GM19099 (cell line): ENCODE data around the gene SLC34A1.

Source experiments
- POLR2A ChIP-seq: IDR thresholded peaks from 3 replicates; pipeline ENCODE4 v1.6.1; 2011; ENCODE audit warnings: low read depth; ENCODE audit not compliant: insufficient read length; ENCODE audit errors: extremely low read depth

Gene SLC34A1

DNA sequence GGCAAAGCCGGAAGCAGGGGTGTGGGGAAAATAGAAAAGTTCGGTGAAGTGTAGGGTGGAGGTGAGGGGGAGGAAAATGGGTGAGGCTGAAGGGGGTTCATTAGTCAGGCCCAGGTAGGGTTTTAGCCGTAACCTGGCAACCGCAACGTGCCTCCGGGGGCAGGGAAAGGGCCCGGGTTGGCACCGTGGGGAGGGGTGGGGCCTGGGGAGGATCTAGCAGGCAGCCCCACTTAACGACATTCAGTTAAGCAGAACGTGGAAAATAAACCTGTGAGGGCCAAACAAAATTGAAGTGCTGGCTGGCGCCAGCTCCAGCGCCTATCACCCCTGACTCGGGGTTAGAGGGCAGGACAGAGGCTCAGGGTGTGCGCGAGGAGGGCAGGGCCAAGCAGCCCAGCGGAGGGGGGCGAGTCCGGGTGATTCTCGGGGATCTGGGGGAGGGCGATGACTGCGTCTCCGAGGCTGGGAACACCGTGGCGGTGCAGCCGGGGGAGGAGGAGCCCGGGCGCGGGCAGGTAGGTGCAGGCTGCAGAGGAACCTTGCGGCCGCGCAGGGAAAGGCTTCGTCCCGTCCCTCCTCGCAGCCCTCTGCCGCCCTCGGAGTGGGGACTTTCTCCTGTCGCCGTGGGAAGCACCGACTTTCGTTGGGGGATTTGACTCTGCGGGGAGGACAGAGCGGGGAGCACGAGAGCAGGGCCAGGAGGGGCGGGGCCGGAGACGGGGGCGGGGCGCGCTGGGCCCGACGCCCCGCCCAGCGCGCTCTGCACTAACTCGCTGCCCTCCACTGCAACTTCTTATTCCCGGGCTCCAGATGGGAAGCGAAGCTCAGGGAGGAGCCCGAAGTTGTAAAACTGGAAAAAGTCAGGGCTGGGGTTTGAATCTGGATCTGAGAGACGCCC lies 21.4 kb upstream of the SLC34A1 start:
- TF ChIP-seq POLR2A = peak; percentile 45

- TF ChIP-seq POLR2A = no peak
These were observed 20.7 kb upstream of the SLC34A1 start for GRCh38 chr5:177363565-177363964.

DNA sequence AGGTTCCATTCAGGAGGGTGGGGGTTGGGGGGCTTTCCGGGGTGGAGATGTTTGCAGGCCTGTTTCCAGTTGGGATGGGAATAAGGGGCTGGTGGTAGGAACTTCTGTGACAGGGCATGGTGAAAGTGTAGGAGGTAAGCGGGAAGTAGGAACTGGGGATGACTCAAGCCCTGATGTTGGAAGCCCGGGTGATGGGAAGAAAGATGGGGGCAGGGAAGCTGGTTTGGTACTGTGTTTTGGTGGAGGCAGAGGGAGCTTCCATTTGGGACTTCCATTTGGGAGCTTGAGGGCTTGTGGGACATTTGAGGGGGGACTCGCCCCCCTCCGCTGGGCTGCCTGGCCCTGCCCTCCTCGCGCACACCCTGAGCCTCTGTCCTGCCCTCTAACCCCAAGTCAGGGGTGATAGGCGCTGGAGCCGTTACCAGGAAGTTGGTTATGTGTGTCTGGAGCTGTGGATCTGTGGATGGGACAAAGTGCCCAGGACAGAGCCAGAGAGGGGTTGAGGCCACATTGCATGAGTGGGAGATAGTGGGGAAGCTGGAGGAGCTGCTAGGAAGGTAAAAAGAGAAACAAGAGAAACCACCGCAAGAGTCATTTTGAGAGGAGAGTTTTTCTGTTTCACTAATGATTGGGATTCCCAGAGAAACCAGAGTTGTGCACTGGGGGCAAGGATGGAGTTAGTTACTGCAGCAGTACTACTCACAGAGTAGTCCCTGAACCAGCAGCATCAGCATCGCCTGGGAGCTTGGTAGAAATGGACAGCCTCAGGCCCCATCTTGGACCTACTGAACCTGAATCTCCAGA lies 19.9 kb upstream of the SLC34A1 start:
- TF ChIP-seq POLR2A = peak; percentile 36

GRCh38 chr5:177365845-177366527 lies 18.2 kb upstream of the SLC34A1 start:
- no peak for TF ChIP-seq POLR2A

DNA sequence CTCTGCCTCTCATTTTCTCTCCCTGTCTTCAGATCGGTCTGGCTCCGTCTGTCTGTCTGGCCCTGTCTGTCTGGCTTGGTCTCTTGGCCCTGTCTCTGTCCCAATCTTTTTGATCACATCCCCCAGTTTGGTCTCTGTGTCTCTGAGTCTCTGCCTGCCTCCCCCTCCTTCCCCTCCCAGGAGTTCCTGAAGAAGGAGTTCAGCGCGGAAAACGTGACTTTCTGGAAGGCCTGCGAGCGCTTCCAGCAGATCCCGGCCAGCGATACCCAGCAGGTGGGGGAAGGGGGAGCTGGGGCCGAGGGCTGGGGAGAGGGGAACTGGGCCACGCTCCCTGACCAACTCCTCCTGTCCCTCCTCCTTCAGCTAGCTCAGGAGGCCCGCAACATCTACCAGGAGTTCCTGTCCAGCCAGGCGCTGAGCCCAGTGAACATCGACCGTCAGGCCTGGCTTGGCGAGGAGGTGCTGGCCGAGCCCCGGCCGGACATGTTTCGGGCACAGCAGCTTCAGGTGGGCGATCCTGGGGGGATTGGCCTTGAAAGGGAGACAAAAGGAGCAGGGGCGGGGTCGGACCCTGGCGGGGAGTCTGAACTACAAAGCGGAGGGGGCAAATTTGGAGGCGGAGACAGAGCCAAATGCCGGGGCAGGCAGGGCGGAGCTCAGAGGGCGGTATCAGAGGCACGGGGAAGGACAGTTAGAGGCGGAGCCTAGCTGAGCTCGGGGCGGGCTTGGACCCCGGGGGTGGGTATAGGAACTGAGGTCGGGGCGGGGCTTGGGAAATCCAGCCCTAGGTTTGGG lies 17.5 kb upstream of the SLC34A1 start:
- no peak for TF ChIP-seq POLR2A

- no peak for TF ChIP-seq POLR2A
These were observed 16.8 kb upstream of the SLC34A1 start for GRCh38 chr5:177367323-177367848.

- TF ChIP-seq POLR2A = no peak
These were observed 16.0 kb upstream of the SLC34A1 start for GRCh38 chr5:177367981-177368868.

GRCh38 chr5:177368869-177369644 lies 15.2 kb upstream of the SLC34A1 start:
- no peak for TF ChIP-seq POLR2A

DNA sequence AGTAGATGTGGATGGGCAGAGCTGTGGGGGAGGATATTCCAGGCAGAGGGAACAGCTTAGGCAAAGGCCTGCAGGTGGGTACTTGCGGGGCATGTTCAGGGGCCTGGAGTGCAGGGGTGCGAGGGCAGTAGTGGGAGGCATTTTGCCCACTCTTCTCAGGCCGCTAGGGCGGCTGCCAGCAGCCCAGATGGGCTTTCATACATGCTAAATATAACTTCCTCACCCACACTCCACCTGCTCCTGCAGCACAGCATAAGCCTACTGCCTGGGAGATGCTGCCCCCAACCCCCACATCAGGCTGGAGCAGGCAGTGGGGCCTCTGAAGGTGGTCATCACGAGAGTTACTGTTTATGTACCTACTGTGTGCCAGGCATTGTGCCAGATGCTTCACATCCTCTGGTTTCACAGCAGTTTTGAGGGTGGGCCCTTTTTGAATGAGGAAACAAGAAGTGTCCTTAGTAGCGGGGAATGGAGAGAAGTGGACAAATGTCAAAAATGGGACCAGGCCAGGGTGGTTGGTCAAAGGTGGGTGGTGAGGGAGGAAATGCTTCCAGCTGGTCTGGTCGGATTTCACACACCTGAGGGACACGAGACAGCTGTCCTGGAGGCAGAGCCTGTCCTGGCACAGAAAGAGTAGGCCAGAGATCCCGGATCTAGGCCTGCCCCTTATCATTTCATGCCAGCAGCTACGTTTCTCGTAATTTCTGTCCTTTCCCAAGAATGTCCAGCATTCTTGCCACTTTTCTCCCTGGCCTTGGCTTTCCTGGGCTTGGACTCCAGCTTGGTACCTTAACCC lies 14.4 kb upstream of the SLC34A1 start:
- TF ChIP-seq POLR2A = no peak

- no peak for TF ChIP-seq POLR2A
These were observed 13.6 kb upstream of the SLC34A1 start for GRCh38 chr5:177370488-177371119.
